K562 (cell line): Measurements from ENCODE around the gene TSPAN32. TPM values are rescaled to one million over a fixed set of nuclear protein-coding genes. Genes with fewer than 3 reads are reported as not detected.

Source experiments
- CCNT2 ChIP-seq: IDR thresholded peaks from 2 replicates; pipeline ENCODE4 v1.6.1; 2011; ENCODE audit warnings: borderline replicate concordance, low read depth, mild to moderate bottlenecking, moderate library complexity, mixed read lengths, low read length; ENCODE audit not compliant: insufficient read length; ENCODE audit errors: extremely low read depth
- DACH1 ChIP-seq: fragments of 450-650 bp; IDR thresholded peaks from 2 replicates; pipeline ENCODE4 v1.6.1; 2018; ENCODE audit not compliant: partially characterized antibody
- ETV1 ChIP-seq: fragments of 450-650 bp; conservative IDR thresholded peaks from 2 replicates; pipeline ENCODE4 v1.6.1; 2016; ENCODE audit warnings: missing genetic modification characterization, control low read depth, low read depth, missing compliant biosample characterization
- FOXA3 ChIP-seq, 2 experiments: fragments of 450-650 bp in 1 of 2; sonication (generic) in 1 of 2; formaldehyde crosslinking; IDR thresholded peaks in 1 of 2; conservative IDR thresholded peaks in 1 of 2; 2 replicates each; pipeline versions ENCODE4 v1.4.0 to v1.8.0; 2020 to 2022; ENCODE audit warnings: mild to moderate bottlenecking in 2 of 2, missing genetic modification reagents in 1 of 2
- JUND ChIP-seq, 2 experiments: IDR thresholded peaks; 2 replicates in 1 of 2; 3 replicates in 1 of 2; pipeline ENCODE4 v1.6.1; 2011; ENCODE audit warnings: borderline replicate concordance in 2 of 2, low read depth in 2 of 2, low read length in 2 of 2, improper control_type of control experiment in 1 of 2, missing biosample characterization in 1 of 2, missing genetic modification characterization in 1 of 2, missing genetic modification reagents in 1 of 2
- MAFF ChIP-seq: IDR thresholded peaks from 2 replicates; pipeline ENCODE4 v1.6.1; 2012; ENCODE audit warnings: low read length, improper control_type of control experiment
- MTF1 ChIP-seq: fragments of 250-450 bp; sonication (Bioruptor Pico); IDR thresholded peaks from 2 replicates; pipeline ENCODE4 v1.9.0; 2021; ENCODE audit warnings: moderate library complexity, mild to moderate bottlenecking, inconsistent platforms, borderline replicate concordance
- PHTF2 ChIP-seq: fragments of 250-450 bp; sonication (Bioruptor Pico); IDR thresholded peaks from 2 replicates; pipeline ENCODE4 v1.5.0; 2021; ENCODE audit warnings: mild to moderate bottlenecking
- SMAD1 ChIP-seq: fragments of 150-350 bp; IDR thresholded peaks from 2 replicates; pipeline ENCODE4 v1.6.1; 2014; ENCODE audit warnings: low read length, low read depth; ENCODE audit not compliant: partially characterized antibody
- THRAP3 ChIP-seq: fragments of 450-650 bp; IDR thresholded peaks from 2 replicates; pipeline ENCODE4 v1.6.1; 2016; ENCODE audit warnings: mild to moderate bottlenecking, inconsistent platforms, borderline replicate concordance
- ZFPM2 ChIP-seq: fragments of 250-450 bp; sonication (Bioruptor Pico); IDR thresholded peaks from 2 replicates; pipeline ENCODE4 v1.5.1; 2022; ENCODE audit warnings: mild to moderate bottlenecking
- ZNF134 ChIP-seq: fragments of 250-450 bp; sonication (Bioruptor Pico); conservative IDR thresholded peaks from 2 replicates; pipeline ENCODE4 v1.4.0; 2020
- ZNF184 ChIP-seq: sonication (generic); formaldehyde crosslinking; IDR thresholded peaks from 2 replicates; pipeline ENCODE4 v1.5.0; 2020; ENCODE audit warnings: missing genetic modification reagents
- ZNF274 ChIP-seq: IDR thresholded peaks from 2 replicates; pipeline ENCODE4 v1.6.1; 2011; ENCODE audit warnings: low read depth, mild to moderate bottlenecking, low read length, moderate library complexity, borderline replicate concordance
- ZNF277 ChIP-seq: fragments of 250-450 bp; sonication (Bioruptor Pico); IDR thresholded peaks from 2 replicates; pipeline ENCODE4 v1.8.0; 2022; ENCODE audit warnings: inconsistent platforms, mild to moderate bottlenecking, moderate library complexity, borderline replicate concordance
- ZNF740 ChIP-seq, 3 experiments: fragments of 200-800 bp in 1 of 3; sonication (Bioruptor generic) in 1 of 3; sonication (generic) in 1 of 3; formaldehyde crosslinking in 1 of 3; IDR thresholded peaks; 2 replicates each; pipeline versions ENCODE4 v1.6.1 to v1.8.0; 2016 to 2022; ENCODE audit warnings: mild to moderate bottlenecking in 2 of 3, missing compliant biosample characterization in 2 of 3, missing genetic modification characterization in 2 of 3, missing genetic modification reagents in 1 of 3
- ZSCAN29 ChIP-seq: fragments of 450-650 bp; IDR thresholded peaks from 2 replicates; pipeline ENCODE4 v1.6.1; 2017
- polyA plus RNA-seq, 8 experiments: library from polyadenylated mRNA; depleted of rRNA in 4 of 8; stranded (reverse) in 5 of 8; unstranded in 3 of 8; fragments of >200 nt; fragmentation: Nextera tagmentation in 2 of 8; fragmentation: Illumina TruSeq in 1 of 8; extraction: Ambion mirVana in 2 of 8; extraction: Trizol in 1 of 8; gene quantifications; 2 replicates each; pipeline versions ENCODE4 v1.2.1 to v1.2.3, GENCODE V29; 2011 to 2014; ENCODE audit warnings: inconsistent platforms in 1 of 8, missing spikeins in 1 of 8
- total RNA-seq, 7 experiments: library from RNA; depleted of rRNA in 6 of 7; stranded (reverse); fragments of >200 nt in 6 of 7; fragmentation: Illumina TruSeq in 2 of 7; extraction: Trizol in 2 of 7; gene quantifications; 2 replicates each; pipeline versions ENCODE4 v1.2.1 to v1.2.3, GENCODE V29; 2011 to 2021; ENCODE audit warnings: low replicate concordance in 1 of 7
- TF ChIP-seq, protein P1 (sequence below): fragments of 250-450 bp; sonication (Bioruptor Pico); IDR thresholded peaks from 2 replicates; pipeline ENCODE4 v1.8.0; 2022; ENCODE audit warnings: moderate library complexity, mild to moderate bottlenecking, inconsistent platforms
- TF ChIP-seq, protein P2 (sequence below): fragments of 200-400 bp; formaldehyde crosslinking; IDR thresholded peaks from 2 replicates; pipeline ENCODE4 v1.6.1; 2017; ENCODE audit warnings: mild to moderate bottlenecking, low read depth, low read length, moderate library complexity

TSPAN32 gene
- total and polyA plus RNA-seq, 9 of the 15 experiments (the other 6 are each of a cell fraction or from before 2014, with no cell fraction given), result 0.21 to 7.3 (median 2.6) TPM

DNA sequence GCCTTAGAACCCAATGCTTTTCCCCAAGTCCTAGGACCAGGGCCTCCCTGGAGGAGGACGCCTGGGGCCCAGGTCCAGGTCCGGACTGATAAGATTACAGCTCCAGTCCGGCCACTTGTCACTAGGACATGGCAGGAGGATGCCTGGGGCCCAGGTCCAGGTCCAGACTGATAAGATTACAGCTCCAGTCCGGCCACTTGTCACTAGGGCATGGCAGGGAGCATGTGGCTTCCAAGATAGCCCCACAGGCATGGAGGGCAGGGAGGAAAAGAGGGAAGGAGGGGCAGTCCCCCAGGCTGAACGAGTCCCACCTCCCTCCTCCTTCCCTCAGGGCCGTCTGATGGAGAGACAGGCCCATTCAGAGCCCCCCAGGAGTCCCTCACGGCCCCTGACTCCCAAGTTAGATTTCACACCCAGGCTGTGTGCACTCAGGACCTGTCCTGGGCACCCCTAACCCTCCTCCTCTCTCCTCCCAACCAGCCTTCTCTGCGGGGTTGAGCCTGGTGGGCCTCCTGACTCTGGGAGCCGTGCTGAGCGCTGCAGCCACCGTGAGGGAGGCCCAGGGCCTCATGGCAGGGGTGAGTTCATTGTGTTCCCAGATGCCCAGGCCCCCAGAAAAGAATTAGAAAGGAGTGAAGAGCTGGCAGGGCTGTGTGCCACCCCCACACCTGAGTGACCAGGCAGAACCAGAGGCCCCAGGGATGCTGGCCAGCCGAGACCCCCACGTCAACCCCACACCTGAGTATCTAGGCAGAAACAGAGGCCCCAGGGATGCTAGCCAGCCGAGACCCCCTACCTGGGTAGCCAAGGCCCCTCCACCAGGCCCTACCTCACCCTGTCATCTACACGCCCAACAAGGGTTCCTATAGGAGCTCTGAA lies 2.1 kb downstream of the TSPAN32 start (continued):
- TF ChIP-seq ZNF740 (CRISPR knock-in tag; IDR thresholded peaks at IDR 0.05) (no peak), ZNF740 (tag; IDR thresholded peaks at IDR 0.05) (no peak), ZNF274 (peak; percentile 72; the same call in 1 of the 2 replicates), MAFF (no peak), PHTF2 (CRISPR knock-in tag) (no peak), ZSCAN29 (no peak), ZNF277 (CRISPR knock-in tag) (no peak), ZFPM2 (CRISPR knock-in tag) (no peak), MTF1 (CRISPR knock-in tag) (no peak), CCNT2 (peak; percentile 95), ZNF134 (CRISPR knock-in tag) (peak; percentile 74), THRAP3 (no peak), ETV1 (tag) (no peak), FOXA3 (CRISPR knock-in tag; conservative IDR thresholded peaks at IDR 0.05 in 1 of 2, IDR thresholded peaks at IDR 0.05 in 1 of 2) (no peak; a peak in 1 of 4 replicates), SMAD1 (peak; percentile 69), JUND (IDR thresholded peaks at IDR 0.05; ENCODE audit: borderline replicate concordance, low read depth, low read length) (peak; percentile 74), JUND (tag; IDR thresholded peaks at IDR 0.05; ENCODE audit: borderline replicate concordance, low read depth, low read length) (no peak; the same call in 2 of the 3 replicates), ZNF184 (CRISPR knock-in tag) (no peak), DACH1 (no peak)
- TF ChIP-seq, protein P1, sequence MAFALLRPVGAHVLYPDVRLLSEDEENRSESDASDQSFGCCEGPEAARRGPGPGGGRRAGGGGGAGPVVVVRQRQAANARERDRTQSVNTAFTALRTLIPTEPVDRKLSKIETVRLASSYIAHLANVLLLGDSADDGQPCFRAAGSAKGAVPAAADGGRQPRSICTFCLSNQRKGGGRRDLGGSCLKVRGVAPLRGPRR (CRISPR knock-in tag), result no peak
- TF ChIP-seq, protein P2, sequence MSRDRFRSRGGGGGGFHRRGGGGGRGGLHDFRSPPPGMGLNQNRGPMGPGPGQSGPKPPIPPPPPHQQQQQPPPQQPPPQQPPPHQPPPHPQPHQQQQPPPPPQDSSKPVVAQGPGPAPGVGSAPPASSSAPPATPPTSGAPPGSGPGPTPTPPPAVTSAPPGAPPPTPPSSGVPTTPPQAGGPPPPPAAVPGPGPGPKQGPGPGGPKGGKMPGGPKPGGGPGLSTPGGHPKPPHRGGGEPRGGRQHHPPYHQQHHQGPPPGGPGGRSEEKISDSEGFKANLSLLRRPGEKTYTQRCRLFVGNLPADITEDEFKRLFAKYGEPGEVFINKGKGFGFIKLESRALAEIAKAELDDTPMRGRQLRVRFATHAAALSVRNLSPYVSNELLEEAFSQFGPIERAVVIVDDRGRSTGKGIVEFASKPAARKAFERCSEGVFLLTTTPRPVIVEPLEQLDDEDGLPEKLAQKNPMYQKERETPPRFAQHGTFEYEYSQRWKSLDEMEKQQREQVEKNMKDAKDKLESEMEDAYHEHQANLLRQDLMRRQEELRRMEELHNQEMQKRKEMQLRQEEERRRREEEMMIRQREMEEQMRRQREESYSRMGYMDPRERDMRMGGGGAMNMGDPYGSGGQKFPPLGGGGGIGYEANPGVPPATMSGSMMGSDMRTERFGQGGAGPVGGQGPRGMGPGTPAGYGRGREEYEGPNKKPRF, result no peak
